ENCODE data around the gene POLDIP2.

GRCh38 chr17:28391401-28391800, 34.1 kb upstream of the POLDIP2 start:
- no peak for TF ChIP-seq POLR2A (IDR thresholded peaks at IDR 0.05)
- TF ChIP-seq CTCF (IDR thresholded peaks at IDR 0.05): no peak
